GM18519 (cell line): Measurements from ENCODE around the gene POU3F2.

Source experiments
- ATAC-seq: cut with Tn5 transposase; IDR thresholded peaks from one replicate; pipeline ENCODE4 v1.9.1; 2021; ENCODE audit warnings: mild to moderate bottlenecking, moderate library complexity; ENCODE audit not compliant: unreplicated experiment, low FRiP score

POU3F2 gene

GRCh38 chr6:98842342-98843180, 8.2 kb downstream of the POU3F2 start:
- ATAC-seq: no peak

- no peak for ATAC-seq
Measured at GRCh38 chr6:98843271-98844243, 9.2 kb downstream of the POU3F2 start.

- ATAC-seq: no peak
Measured at GRCh38 chr6:98844244-98845210, 10.2 kb downstream of the POU3F2 start.

GRCh38 chr6:98845211-98846020, 11.0 kb downstream of the POU3F2 start:
- peak; percentile 35 for ATAC-seq

- ATAC-seq: no peak
Measured at GRCh38 chr6:98846021-98846380, 11.6 kb downstream of the POU3F2 start.

- no peak for ATAC-seq
Measured at GRCh38 chr6:98847416-98847778, 13.0 kb downstream of the POU3F2 start.

- peak; percentile 34 for ATAC-seq
Measured at GRCh38 chr6:98847779-98848538, 13.6 kb downstream of the POU3F2 start.

- no peak for ATAC-seq
Measured at GRCh38 chr6:98848539-98849242, 14.3 kb downstream of the POU3F2 start.

GRCh38 chr6:98864497-98864896, 30.1 kb downstream of the POU3F2 start:
- ATAC-seq: no peak

- ATAC-seq: no peak
Measured at GRCh38 chr6:98871057-98871456, 36.7 kb downstream of the POU3F2 start.

GRCh38 chr6:98871821-98872220, 37.4 kb downstream of the POU3F2 start:
- no peak for ATAC-seq

GRCh38 chr6:98875375-98875774, 41.0 kb downstream of the POU3F2 start:
- no peak for ATAC-seq

- ATAC-seq: no peak
Measured at GRCh38 chr6:98877250-98877649, 42.9 kb downstream of the POU3F2 start.

GRCh38 chr6:98880486-98880885, 46.1 kb downstream of the POU3F2 start:
- peak; percentile 71 for ATAC-seq

GRCh38 chr6:98885330-98885729, 51.0 kb downstream of the POU3F2 start:
- no peak for ATAC-seq

- no peak for ATAC-seq
Measured at GRCh38 chr6:98887650-98888049, 53.3 kb downstream of the POU3F2 start.
